ENCODE measurements around the gene TET2.

DNA sequence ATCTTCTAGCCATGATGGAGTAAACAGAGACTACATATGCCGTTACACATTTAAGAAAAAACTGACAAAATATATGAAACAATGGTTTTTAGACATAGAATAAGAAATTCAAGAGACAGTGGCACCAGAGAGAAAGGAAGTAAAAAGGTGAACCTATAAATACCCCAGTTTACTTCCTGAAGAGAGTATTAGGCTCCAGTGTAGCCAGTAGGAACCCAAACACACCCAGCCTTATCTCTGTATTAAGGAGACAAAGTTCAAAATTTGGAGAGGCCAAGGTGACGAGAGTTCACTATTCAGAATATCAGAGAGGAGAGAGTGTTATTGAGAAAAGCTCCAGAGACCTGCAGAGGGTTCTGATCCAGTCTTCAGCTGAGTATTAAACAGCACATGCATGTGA lies 119.0 kb downstream of the TET2 start:
- no peak for TF ChIP-seq ZNF274 (IDR thresholded peaks at IDR 0.05; ENCODE audit: low read depth, low read length)
- no peak for TF ChIP-seq SUZ12 (IDR thresholded peaks at IDR 0.05; ENCODE audit: extremely low read depth, insufficient read depth, insufficient read length)
